Vagina (tissue), 2 donors: ENCODE results near the gene COA1. TPM values are rescaled to one million over a fixed set of nuclear protein-coding genes. Genes with fewer than 3 reads are reported as not detected.

Experiments used
- DNase-seq, 2 donors: peaks; one replicate each; pipeline ENCODE4 v3.0.0-alpha.2; 2017; ENCODE audit errors: extremely low spot score in 2 of 2
- H3K27ac ChIP-seq: fragments of 200-600 bp; sonication (generic); one replicate; pipeline ENCODE4 v1.5.1; 2019
- H3K27me3 ChIP-seq: fragments of 200-600 bp; sonication (generic); one replicate; pipeline ENCODE4 v1.5.1; 2019
- H3K36me3 ChIP-seq, 2 donors: fragments of 200-600 bp; sonication (generic); one replicate each; pipeline ENCODE4 v1.5.1; 2017 to 2019
- H3K4me1 ChIP-seq: fragments of 200-600 bp; sonication (generic); one replicate; pipeline ENCODE4 v1.5.1; 2019
- H3K4me3 ChIP-seq, 2 donors: fragments of 200-600 bp; sonication (generic); 1 replicate in 1 of 2; 2 replicates in 1 of 2; pipeline ENCODE4 v1.5.1; 2016 to 2019
- H3K9me3 ChIP-seq: fragments of 200-600 bp; sonication (generic); one replicate; pipeline ENCODE4 v1.5.1; 2019
- CTCF ChIP-seq, 3 experiments: fragments of 450-650 bp in 2 of 3; fragments of 200-600 bp in 1 of 3; sonication (generic) in 1 of 3; IDR thresholded peaks; one replicate each; pipeline ENCODE4 v1.5.1; 2017 to 2019; ENCODE audit warnings: antibody characterized with exemption in 3 of 3, mild to moderate bottlenecking in 2 of 3, moderate library complexity in 2 of 3
- POLR2A ChIP-seq, 2 donors: fragments of 450-650 bp; IDR thresholded peaks; one replicate each; pipeline ENCODE4 v1.6.1; 2017; ENCODE audit warnings: antibody characterized with exemption in 2 of 2, mild to moderate bottlenecking in 2 of 2, moderate library complexity in 2 of 2
- POLR2AphosphoS5 ChIP-seq, 2 donors: sonication (generic); formaldehyde crosslinking; IDR thresholded peaks; one replicate each; pipeline ENCODE4 v1.9.0; 2017; ENCODE audit warnings: antibody characterized with exemption in 2 of 2, mild to moderate bottlenecking in 2 of 2, low read depth in 1 of 2; ENCODE audit not compliant: insufficient read depth in 1 of 2
- intact Hi-C: fragments of 100-400 bp; cut with DNase I; formaldehyde crosslinking; loops from one replicate; pipeline ENCODE4 v1.15.1; 2023
- total RNA-seq: library from RNA; depleted of rRNA; stranded (reverse); fragments of >200 nt; gene quantifications from one replicate; pipeline ENCODE4 v1.2.3, GENCODE V29; 2016

Gene COA1
- total RNA-seq, 1 donor from 2014 or later, result 47.6 TPM

DNA sequence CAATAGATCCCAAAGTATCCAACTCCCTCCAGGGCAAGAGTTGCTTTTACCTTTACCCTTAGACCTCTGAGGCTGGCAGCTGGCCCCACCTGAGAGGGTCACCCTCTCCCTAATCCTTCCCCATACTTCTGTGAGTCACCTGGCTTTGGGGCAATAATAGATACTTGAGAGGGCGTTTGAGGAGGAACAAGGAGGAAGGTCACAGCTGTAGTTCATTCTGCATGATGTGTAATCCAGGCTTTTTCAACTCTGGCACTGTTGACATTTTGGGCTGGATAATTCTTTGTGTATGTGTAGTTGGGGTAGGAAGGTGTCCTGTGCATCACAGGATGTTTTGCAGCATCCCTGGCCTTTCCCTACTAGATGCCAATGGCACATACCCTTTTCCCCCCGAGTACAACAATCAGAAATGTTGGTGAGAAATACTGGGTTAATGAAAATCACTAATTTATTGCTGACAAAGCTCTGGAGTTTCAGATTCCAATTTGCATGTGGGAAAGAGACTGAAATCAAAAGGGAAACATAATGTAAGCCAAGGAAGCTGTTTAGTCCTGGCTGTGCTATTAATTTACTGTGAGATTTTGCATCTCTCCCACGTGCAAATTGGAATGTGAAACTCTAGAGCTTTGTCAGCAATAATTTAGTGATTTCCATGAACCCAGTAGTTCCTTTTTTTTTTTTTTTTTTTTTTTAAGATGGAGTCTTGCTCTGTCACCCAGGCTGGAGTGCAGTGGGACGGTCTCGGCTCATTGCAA lies 32.8 kb upstream of the COA1 start:
- H3K27me3 ChIP-seq, result no peaks in the 10 kb centered on the region
- H3K4me1 ChIP-seq, result peaks cover 49% of the 10 kb centered on the region
- H3K4me3 ChIP-seq, result no peak overlapping the region

DNA sequence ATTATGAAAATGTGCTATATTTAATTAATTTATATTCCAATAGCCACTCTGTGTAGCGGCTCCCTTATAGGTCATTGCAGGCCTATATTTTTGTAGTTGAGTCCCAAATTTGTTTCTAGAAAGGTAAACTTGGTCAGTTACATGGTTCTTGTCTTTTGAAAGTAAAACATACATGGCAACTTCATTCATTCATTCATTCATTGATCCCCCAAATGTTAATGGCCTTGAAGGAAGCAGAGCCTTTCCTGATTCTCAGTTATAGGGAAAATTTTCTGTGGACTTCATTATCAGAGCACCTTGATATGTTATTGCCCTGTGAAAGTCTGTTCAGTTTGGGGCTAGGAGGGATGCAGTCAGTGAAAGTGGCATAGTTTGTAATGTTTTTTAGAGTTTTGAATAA lies 32.1 kb upstream of the COA1 start:
- intact Hi-C loops, result no loop called here
- H3K4me1 ChIP-seq, result peaks cover 49% of the 10 kb centered on the region
- DNase-seq, result no peak
- TF ChIP-seq POLR2AphosphoS5 (IDR thresholded peaks at IDR 0.05; ENCODE audit: insufficient read depth in 1 of 2, low read depth in 1 of 2), result no peak
- no peak for TF ChIP-seq CTCF (IDR thresholded peaks at IDR 0.05)
- no peak for TF ChIP-seq POLR2A (IDR thresholded peaks at IDR 0.05)
- no peak overlapping the region for H3K27ac ChIP-seq
- no peak overlapping the region for H3K4me3 ChIP-seq
- no peaks in the 10 kb centered on the region for H3K9me3 ChIP-seq
- H3K27me3 ChIP-seq, result no peaks in the 10 kb centered on the region
- no peaks in the 10 kb centered on the region for H3K36me3 ChIP-seq

More for the DNA sequence above, 32.8 kb upstream of the COA1 start:
- Histone ChIP-seq H3K9me3 (no peaks in the 10 kb centered on the region), H3K27ac (no peak overlapping the region), H3K36me3 (no peaks in the 10 kb centered on the region)
- no peak for TF ChIP-seq POLR2A (IDR thresholded peaks at IDR 0.05)
- intact Hi-C loops, result no loop called here
- peak in 1 of 2 donors; percentile 37 for DNase-seq

DNA sequence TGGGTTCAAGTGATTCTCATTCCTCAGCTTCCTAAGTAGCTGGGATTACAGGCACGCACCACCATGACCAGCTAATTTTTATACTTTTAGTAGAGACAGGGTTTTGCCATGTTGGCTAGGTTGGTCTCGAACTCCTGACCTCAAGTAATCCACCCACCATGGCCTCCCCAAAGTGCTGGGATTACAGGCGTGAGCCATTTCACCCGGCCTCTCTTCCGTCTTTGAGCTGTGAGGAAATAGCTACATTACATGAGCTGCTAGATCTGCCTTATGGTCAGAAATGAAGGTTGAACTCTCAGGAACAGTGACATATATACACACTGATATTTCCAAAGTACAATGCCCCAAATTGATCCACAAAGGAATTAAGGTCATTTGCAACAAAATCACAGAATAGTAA lies 31.5 kb upstream of the COA1 start:
- TF ChIP-seq CTCF (IDR thresholded peaks at IDR 0.05), result no peak
- no peak for TF ChIP-seq POLR2A (IDR thresholded peaks at IDR 0.05)
- no peak for TF ChIP-seq POLR2AphosphoS5 (IDR thresholded peaks at IDR 0.05; ENCODE audit: insufficient read depth in 1 of 2, low read depth in 1 of 2)
- no peak overlapping the region for H3K27ac ChIP-seq
- H3K36me3 ChIP-seq, result no peaks in the 10 kb centered on the region
- H3K4me3 ChIP-seq, result no peak overlapping the region
- intact Hi-C loops, result no loop called here
- H3K9me3 ChIP-seq, result no peaks in the 10 kb centered on the region
- peaks cover 49% of the 10 kb centered on the region for H3K4me1 ChIP-seq
- DNase-seq, result peak in 1 of 2 donors; percentile 60
- no peaks in the 10 kb centered on the region for H3K27me3 ChIP-seq

- Histone ChIP-seq H3K4me1 (peaks cover 35% of the 10 kb centered on the region), H3K9me3 (no peaks in the 10 kb centered on the region), H3K36me3 (no peaks in the 10 kb centered on the region), H3K27me3 (no peaks in the 10 kb centered on the region), H3K27ac (peak overlapping the region; percentile 92), H3K4me3 (peak overlapping the region; percentile 73 to 85)
- no peak for TF ChIP-seq POLR2A (IDR thresholded peaks at IDR 0.05)
- no peak for TF ChIP-seq CTCF (IDR thresholded peaks at IDR 0.05)
- TF ChIP-seq POLR2AphosphoS5 (IDR thresholded peaks at IDR 0.05; ENCODE audit: insufficient read depth in 1 of 2, low read depth in 1 of 2), result no peak
- peak in 1 of 2 donors; percentile 83 for DNase-seq
- intact Hi-C loops, result no loop called here
These were observed 29.7 kb upstream of the COA1 start for GRCh38 chr7:43758822-43759683.

DNA sequence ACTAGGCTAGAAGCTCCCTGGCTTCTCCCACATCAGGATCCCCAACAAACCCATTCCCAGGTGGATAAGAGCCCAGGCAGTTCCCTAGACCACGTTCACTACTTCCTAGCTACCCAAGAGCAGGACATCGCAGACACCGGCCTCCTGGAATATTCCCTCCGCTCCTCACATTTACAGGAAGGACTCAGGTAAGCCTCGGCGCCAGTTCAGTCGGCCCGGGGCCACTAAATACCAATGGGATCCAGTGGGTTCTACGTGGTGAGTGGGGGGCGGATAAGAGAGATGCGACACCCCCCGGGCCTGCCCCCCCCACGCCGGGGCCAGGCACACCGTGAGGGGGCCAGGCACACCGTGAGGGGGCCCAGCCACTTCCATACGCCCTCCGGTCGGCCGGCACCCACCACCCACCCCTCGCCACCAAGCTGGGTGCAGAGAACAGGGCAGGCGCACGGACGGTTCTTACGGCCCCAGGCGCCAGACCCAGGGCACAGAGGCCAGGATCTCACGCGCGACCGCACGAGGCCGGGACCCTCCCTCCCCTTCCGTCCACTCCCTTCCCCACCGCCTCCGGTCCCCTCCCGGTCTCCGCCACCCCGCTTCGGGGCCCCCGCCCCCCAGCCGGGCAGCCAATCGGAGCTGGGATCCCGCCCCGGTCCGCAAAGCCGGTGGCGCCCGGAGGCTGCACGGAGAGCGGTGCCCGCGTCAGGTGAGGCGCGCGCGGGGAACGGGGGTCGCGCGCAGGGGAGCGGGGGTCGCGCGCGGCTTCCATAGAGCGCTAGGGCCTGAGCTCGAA lies 28.9 kb upstream of the COA1 start, which contains the start of gene BLVRA:
Gene BLVRA, plus strand, starts transcription at position 652 of the 793 bp plus-strand sequence. CDS start 12,479 bp downstream, outside the sequence.
- peak in 1 of 2 donors; percentile 77 for DNase-seq
- H3K27ac ChIP-seq, result peak within 1 kb of the TSS; percentile 92
- no peaks in the 10 kb centered on the region for H3K27me3 ChIP-seq
- peak within 1 kb of the TSS; percentile 73 to 85 for H3K4me3 ChIP-seq
- H3K9me3 ChIP-seq, result no peaks in the 10 kb centered on the region
- H3K36me3 ChIP-seq, result no peaks in the 10 kb centered on the region
- H3K4me1 ChIP-seq, result peaks cover 29% of the 10 kb centered on the region
- intact Hi-C loops, result no loop called here
- no peak for TF ChIP-seq CTCF (IDR thresholded peaks at IDR 0.05)
- peak in 1 of 2 donors; percentile 22 for TF ChIP-seq POLR2A (IDR thresholded peaks at IDR 0.05)
- peak in 1 of 2 donors; percentile 58 for TF ChIP-seq POLR2AphosphoS5 (IDR thresholded peaks at IDR 0.05; ENCODE audit: insufficient read depth in 1 of 2, low read depth in 1 of 2)
